ENCODE data around the gene OR2W3. TPM values are rescaled to one million over a fixed set of nuclear protein-coding genes. Genes with fewer than 3 reads are reported as not detected.

The OR2W3 gene
- total RNA-seq, 2 donors from 2014 or later: 0.23 to 2.4 TPM

DNA sequence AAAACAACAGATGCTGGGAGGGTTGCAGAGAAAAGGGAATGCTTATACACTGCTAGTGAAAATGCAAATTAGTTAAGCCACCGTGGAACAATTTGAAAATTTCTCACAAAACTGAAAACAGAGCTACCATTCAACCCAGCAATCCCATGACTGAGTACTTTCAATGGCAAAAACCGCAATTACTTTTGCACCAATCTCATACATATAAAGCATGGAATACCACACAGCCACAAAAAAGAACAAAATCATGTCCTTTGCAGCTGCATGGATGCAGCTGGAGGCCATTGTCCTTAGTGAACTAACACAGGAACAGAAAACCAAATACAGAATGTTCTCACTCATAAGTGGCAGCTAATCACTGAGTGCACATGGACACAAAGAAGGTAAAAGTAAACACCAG lies 18.4 kb downstream of the OR2W3 start:
- intact Hi-C loops (cut with DNase I): no loop called here
- Histone ChIP-seq H3K4me1 (replicated peaks) (no peaks in the 10 kb centered on the region), H3K36me3 (no peaks in the 10 kb centered on the region), H3K27me3 (replicated peaks; ENCODE audit: insufficient read depth) (no peaks in the 10 kb centered on the region), H3K9me3 (no peaks in the 10 kb centered on the region), H3K4me3 (no peak overlapping the region), H3K27ac (no peak overlapping the region)
- TF ChIP-seq POLR2A (IDR thresholded peaks at IDR 0.05) (no peak), POLR2AphosphoS5 (IDR thresholded peaks at IDR 0.05) (no peak)
- TF ChIP-seq, protein P1, sequence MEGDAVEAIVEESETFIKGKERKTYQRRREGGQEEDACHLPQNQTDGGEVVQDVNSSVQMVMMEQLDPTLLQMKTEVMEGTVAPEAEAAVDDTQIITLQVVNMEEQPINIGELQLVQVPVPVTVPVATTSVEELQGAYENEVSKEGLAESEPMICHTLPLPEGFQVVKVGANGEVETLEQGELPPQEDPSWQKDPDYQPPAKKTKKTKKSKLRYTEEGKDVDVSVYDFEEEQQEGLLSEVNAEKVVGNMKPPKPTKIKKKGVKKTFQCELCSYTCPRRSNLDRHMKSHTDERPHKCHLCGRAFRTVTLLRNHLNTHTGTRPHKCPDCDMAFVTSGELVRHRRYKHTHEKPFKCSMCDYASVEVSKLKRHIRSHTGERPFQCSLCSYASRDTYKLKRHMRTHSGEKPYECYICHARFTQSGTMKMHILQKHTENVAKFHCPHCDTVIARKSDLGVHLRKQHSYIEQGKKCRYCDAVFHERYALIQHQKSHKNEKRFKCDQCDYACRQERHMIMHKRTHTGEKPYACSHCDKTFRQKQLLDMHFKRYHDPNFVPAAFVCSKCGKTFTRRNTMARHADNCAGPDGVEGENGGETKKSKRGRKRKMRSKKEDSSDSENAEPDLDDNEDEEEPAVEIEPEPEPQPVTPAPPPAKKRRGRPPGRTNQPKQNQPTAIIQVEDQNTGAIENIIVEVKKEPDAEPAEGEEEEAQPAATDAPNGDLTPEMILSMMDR (IDR thresholded peaks at IDR 0.05): no peak
- 81% methylated on average over 2 of the region's 2 CpGs for WGBS
- DNase-seq (ENCODE audit: low spot score): no peak

GRCh38 chr1:247914941-247915662 lies 19.7 kb downstream of the OR2W3 start:
- no peaks in the 10 kb centered on the region for H3K27me3 ChIP-seq (replicated peaks; ENCODE audit: insufficient read depth)
- WGBS: 47% methylated on average over 4 of the region's 4 CpGs
- DNase-seq (ENCODE audit: low spot score): no peak
- TF ChIP-seq POLR2AphosphoS5 (IDR thresholded peaks at IDR 0.05): no peak
- TF ChIP-seq POLR2A (IDR thresholded peaks at IDR 0.05): no peak
- TF ChIP-seq, protein P1 (IDR thresholded peaks at IDR 0.05): no peak
- no peaks in the 10 kb centered on the region for H3K36me3 ChIP-seq
- no peak overlapping the region for H3K4me3 ChIP-seq
- no peak overlapping the region for H3K27ac ChIP-seq
- H3K9me3 ChIP-seq: no peaks in the 10 kb centered on the region
- intact Hi-C loops (cut with DNase I): no loop called here
- no peaks in the 10 kb centered on the region for H3K4me1 ChIP-seq (replicated peaks)

DNA sequence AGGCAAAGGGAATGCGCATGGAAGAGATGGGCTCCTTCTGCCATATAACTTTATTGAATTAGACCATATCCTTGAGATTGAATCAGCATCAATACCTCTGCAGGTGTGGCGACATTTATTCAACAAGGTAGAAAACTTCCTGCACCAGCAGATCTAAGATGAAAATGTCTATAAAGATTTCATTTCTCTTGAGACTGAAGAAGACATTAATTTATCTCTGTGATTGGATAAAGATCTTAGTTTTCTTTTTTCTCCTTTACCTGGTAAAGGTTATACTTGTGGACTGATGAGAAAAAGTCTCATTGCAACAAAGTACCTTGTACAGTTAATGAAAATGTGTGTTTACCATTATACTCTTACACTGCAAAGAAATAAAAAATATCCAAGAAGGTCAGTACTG lies 24.6 kb downstream of the OR2W3 start, which contains the start of gene OR2T8:
OR2T8 (plus strand) TSS at position 301 of the 400 bp plus-strand sequence. CDS start 766 bp downstream, outside the sequence.
- H3K4me1 ChIP-seq (replicated peaks): no peaks in the 10 kb centered on the region
- WGBS: 90% methylated on average over 2 of the region's 2 CpGs
- H3K9me3 ChIP-seq: no peaks in the 10 kb centered on the region
- H3K36me3 ChIP-seq: no peaks in the 10 kb centered on the region
- intact Hi-C loops (cut with DNase I): no loop called here
- H3K27ac ChIP-seq: no peak within 1 kb of the TSS
- TF ChIP-seq, protein P1 (IDR thresholded peaks at IDR 0.05): no peak
- no peak for TF ChIP-seq POLR2AphosphoS5 (IDR thresholded peaks at IDR 0.05)
- no peak for TF ChIP-seq POLR2A (IDR thresholded peaks at IDR 0.05)
- H3K4me3 ChIP-seq: no peak within 1 kb of the TSS
- DNase-seq (ENCODE audit: low spot score): no peak
- no peaks in the 10 kb centered on the region for H3K27me3 ChIP-seq (replicated peaks; ENCODE audit: insufficient read depth)

GRCh38 chr1:247923941-247924340 lies 28.6 kb downstream of the OR2W3 start:
- Histone ChIP-seq H3K27ac (no peak overlapping the region), H3K36me3 (no peaks in the 10 kb centered on the region), H3K27me3 (replicated peaks; ENCODE audit: insufficient read depth) (no peaks in the 10 kb centered on the region), H3K4me1 (replicated peaks) (no peaks in the 10 kb centered on the region), H3K9me3 (no peaks in the 10 kb centered on the region), H3K4me3 (no peak overlapping the region)
- intact Hi-C loops (cut with DNase I): no loop called here
- DNase-seq (ENCODE audit: low spot score): no peak
- TF ChIP-seq POLR2A (IDR thresholded peaks at IDR 0.05): no peak
- TF ChIP-seq, protein P1 (IDR thresholded peaks at IDR 0.05): no peak
- TF ChIP-seq POLR2AphosphoS5 (IDR thresholded peaks at IDR 0.05): no peak
- 73% methylated on average over 3 of the region's 3 CpGs for WGBS

- intact Hi-C loops (cut with DNase I): no loop called here
- TF ChIP-seq POLR2AphosphoS5 (IDR thresholded peaks at IDR 0.05) (no peak), POLR2A (IDR thresholded peaks at IDR 0.05) (no peak)
- TF ChIP-seq, protein P1 (IDR thresholded peaks at IDR 0.05): no peak
Observed at GRCh38 chr1:247924868-247925267, 29.5 kb downstream of the OR2W3 start, which contains the start of gene OR2AJ1. TSS of gene OR2AJ1 (plus strand) at chr1:247924889. CDS start at chr1:247933769, 8,880 bp downstream.

More at GRCh38 chr1:247924868-247925267, 29.5 kb downstream of the OR2W3 start, which contains the start of gene OR2AJ1:
- Histone ChIP-seq H3K4me1 (replicated peaks) (no peaks in the 10 kb centered on the region), H3K9me3 (no peaks in the 10 kb centered on the region), H3K27ac (no peak within 1 kb of the TSS), H3K27me3 (replicated peaks; ENCODE audit: insufficient read depth) (no peaks in the 10 kb centered on the region), H3K4me3 (no peak within 1 kb of the TSS), H3K36me3 (no peaks in the 10 kb centered on the region)
- 84% methylated on average over 9 of the region's 9 CpGs for WGBS
- DNase-seq (ENCODE audit: low spot score): no peak

All from prostate gland (tissue), 2 donors.